GM18502 (cell line): ENCODE results near the gene SPATA6L.
A peak's percentile ranks its signal among the peaks of the same experiment; 100 is the strongest.
"Not testable (repeated sequence)": the region's sequence is repeated elsewhere in the genome, so short reads cannot be mapped to it uniquely, and the experiment has no call there.

ENCODE experiments used
- ATAC-seq: cut with Tn5 transposase; IDR thresholded peaks from one replicate; pipeline ENCODE4 v1.9.1; 2021; ENCODE audit warnings: mild to moderate bottlenecking; ENCODE audit not compliant: unreplicated experiment, poor library complexity

SPATA6L gene

DNA sequence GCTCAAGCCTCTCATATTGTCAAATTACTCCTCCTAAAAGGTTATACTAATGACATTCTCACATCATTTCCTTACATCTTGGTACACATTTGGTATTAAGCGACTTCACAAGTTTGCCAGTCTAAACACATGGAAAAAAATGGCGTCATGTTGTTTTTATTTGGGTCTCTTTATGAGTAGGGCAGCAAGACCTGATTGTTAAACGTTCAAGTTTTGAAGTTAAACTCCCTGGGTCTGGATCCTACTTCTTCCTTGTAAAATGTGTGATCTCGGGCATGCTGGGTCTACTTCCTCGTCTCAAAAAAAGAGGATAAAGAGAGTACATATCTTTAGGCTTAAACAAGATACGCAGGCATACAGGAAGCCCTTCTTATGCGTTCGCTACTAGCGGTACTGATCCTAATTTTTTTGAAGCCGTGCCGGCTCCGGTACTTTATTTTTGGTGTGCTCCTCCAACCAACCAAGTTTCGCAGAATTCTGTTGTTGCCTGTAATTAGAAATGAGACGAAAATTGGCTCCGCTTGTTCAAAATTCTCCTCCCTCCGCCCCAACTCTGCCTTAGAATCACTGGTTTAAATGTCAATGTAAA lies 12.5 kb upstream of the SPATA6L start:
- peak; percentile 27 for ATAC-seq

DNA sequence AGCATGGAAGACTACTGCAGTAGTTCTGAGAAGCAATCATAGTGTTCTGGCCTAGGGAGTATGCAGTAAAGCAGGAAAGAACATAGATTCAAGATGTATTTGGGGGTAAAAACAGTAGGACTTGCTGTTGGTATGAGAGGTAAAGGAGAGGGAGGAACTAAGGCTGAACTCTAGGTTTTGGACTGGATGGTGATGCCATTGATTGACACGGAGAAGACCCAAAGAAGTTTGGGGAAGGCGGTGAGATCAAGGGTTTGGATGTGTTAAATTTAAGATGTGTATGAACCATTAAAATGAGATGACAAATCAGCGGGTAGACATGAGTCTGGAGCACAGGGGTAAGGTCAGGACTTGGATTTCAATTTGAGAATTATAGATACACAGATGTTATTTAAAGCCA lies 11.1 kb upstream of the SPATA6L start:
- ATAC-seq = no peak

DNA sequence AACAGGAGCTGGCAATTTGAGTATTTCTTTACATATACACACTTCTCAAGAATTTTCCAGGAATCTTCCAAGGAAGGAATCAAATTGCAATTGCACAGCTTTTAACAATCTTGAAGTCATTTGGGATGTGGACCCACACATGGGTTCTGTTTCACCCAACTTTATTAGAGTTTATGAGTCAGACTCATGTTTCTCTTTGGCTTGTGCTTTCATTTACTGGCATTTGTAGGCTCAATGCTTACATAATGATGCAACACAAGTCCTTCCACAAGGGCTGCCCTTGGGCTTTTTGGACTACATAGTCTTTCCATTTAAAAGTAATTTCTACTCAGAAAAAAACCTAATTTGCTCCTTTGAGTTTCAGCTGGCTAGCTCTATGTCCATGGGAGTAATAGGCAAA lies 8.5 kb upstream of the SPATA6L start:
- ATAC-seq = no peak

DNA sequence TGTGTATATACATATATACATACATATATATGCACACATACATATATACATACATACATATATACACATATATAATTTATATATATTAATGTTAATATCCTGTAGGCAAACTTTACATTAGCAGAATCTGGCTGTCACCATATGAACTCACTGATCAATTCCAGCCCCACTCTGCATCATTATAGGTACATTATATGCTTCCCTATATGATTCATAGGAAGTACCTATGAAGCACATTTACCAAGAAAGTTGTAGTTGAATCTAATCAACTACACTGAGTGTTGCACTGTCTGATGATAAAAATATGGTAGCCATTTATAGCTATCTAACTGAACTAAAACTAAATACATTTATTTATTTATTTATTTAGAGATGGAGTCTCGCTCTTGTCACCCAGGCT lies 5.5 kb upstream of the SPATA6L start:
- ATAC-seq = no peak

DNA sequence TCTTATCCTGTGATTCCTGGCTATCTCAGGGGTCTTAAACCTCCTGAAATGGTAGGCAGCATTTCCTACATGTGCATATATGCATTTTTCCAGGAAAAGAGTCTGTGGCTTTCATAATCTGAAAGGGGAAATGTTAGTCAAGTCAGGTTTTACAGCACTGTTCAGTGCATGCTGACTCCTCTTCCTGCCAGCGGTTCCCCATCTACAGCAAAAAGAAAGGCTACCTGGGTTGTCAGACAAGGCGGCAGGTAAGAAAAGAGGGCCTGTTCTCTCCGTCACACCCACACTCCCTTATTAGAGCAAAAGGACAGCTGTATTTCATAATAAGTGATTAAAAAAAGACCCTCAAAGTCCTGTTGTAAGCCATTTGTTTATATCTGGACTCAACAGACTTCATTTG lies 4.3 kb upstream of the SPATA6L start:
- ATAC-seq = no peak

DNA sequence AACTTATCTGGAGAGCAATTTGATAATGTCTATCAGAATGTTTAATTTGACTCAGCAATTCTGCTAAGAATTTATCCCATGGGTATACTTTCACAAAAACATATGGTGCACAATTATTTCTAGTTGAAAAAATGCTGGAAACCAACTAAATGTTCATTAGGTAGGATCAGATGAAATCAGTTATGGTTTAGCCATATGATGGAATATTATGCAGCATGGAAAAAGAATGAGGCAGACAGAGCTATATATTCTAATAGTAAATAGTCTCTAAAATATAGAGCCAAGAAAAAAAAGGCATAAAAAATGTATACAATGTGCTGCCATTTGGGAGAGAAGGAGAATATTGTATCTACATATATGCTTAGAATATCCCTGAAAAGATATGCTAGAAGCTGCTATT lies 3.6 kb upstream of the SPATA6L start:
- ATAC-seq = no peak

DNA sequence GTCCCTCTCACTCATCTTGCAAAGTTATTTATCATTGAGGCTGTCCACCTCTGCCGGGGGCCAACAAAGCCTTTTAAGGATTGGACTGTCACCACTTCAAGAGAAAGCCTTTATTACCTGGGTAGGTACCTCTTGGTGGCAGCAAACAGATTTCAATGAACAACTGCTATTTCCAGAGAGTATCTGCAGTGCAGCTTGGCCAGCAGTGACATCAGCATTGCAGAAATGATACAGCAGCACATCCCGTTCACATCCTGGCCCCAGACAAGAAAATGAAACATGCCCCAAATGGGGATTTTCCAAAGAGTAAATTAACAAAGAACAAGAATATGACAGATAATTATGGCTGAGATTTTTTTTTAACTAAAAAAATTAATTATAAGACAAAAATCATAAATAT lies 2.3 kb upstream of the SPATA6L start:
- no peak for ATAC-seq

DNA sequence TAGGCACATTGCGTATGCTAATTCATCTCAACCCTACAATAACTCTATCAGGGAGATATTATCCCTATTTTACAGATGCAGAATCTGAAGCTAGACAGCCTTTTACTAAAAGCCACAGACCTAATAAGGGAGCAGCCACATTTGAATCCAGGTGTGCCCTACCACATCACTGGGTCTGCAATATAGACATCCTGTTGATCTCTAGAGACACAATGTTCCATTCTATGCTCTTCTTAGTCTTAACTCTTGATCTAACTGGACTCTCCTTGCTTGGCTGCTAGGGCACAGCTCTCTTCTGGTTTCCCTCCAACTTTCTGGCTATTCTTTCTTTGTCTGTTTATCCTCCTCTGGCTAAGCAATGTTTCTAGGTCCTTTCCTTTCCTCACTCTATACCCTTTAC lies 1.4 kb upstream of the SPATA6L start:
- no peak for ATAC-seq

DNA sequence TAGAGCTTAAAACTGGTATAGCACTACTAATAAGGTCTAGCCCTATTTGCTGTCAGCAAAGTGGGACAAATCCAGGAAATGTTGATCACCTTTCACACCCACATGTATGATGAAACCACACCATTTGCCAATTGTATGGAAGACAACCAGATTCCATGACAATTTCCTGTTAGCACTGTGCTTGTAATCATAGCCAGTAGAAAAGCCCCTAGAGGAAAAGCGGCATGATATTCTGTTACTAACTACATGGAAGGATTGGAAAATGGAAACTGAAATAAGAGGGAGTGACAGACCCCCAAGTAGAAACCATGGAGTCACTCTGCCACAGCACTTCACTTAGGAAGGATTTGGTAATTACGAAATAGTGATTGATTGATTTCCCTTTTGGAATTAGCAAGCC lies 923 bp downstream of the SPATA6L start:
- no peak for ATAC-seq

DNA sequence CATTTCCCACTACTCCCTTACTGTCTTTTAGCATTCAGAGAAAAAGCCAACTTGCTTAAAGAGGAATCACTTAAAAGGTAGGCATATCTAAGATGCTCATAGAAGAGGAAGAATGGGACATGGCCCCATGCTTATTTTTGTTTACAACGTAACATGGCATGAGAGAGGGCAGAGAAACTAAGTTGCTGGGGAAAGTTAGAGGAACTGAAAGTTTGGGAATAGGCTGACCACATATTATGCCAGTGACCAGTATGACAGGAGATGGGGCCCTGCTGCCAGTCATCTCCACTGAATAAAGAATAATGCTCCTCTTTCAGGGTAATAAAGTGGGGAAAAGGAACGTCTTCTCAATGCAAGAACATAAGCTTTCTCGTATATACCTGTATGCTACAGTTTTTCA lies 2.3 kb downstream of the SPATA6L start:
- ATAC-seq = no peak

DNA sequence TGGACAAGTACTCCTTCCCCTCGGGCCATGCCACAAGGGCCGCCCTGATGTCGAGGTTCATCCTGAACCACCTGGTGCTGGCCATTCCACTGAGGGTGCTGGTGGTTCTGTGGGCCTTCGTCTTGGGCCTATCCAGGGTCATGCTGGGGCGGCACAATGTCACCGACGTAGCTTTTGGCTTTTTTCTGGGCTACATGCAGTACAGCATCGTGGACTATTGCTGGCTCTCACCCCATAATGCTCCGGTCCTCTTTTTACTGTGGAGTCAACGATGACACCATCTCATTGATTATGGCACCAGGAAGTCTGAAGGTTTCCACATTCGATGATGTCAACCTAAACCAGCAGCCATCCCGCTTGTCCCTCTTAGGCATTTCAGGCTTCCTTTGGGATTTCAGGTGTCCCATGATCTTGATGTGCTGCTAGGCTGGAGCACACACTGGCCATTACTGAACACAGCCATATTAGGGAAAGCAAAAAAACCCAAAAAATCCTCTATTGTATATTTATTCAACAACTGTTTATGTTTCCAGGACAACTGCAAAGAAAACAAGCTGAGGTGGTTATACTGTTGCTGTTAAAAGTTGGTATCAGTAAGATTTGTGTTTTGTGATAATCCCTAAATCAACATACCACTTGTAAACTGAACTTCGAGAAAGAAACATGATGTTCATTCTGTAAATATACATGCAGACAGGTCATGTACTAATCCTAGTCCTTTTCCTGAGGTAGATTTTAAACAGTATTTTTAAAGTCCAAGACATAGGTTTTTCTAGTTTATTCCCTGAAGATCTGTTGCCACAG lies 3.1 kb downstream of the SPATA6L start:
- no peak for ATAC-seq

DNA sequence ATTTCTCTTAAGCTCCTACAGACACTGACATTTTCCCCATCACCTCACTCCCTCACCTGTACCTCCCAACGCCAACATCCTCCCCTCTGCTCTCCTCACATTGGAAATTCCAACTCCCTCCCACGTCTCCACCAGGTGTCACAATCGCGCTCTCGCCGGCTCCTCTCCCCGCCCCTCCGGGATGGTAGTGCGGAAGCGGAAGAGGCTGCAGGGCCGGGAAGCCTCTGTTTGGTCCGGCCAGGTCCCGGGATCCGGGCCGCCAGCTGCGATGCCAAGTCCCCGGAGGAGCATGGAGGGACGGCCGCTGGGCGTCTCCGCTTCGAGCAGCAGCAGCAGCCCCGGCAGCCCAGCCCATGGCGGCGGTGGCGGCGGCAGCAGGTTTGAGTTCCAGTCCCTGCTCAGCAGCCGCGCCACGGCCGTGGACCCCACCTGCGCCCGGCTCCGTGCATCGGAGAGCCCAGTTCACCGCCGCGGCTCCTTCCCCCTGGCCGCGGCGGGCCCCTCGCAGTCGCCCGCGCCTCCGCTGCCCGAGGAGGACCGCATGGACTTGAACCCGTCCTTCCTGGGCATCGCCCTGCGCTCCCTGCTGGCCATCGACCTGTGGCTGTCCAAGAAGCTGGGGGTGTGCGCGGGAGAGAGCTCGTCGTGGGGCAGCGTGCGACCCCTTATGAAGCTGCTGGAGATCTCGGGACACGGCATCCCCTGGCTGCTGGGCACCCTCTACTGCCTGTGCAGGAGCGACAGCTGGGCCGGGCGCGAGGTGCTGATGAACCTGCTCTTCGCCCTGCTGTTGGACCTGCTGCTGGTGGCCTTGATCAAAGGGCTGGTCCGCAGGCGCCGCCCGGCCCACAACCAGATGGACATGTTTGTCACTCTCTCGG lies 3.9 kb downstream of the SPATA6L start, which contains the start of gene PLPP6:
Gene PLPP6 (plus strand): TSS at position 187 of the 881 bp plus-strand sequence. CDS start 82 bp downstream, at position 269.
- peak; percentile 87 for ATAC-seq

DNA sequence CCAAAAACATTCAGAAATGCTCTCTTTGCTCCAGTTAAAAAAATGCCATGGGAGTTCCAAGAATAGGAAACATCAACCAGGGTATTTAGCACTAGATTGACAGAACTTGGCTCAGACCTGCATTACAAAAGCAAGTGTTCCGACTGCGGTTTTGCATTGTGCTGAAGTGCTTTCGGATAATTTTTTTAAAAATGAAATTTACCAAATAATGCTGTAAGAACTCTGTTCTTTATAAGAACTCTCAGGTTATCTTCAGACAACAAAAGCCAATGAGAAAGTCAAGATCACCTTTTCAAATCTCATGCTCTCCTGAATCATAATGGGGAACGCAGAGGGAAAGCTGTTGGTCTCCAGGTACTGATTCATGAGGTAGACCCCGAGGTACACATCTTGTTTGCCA lies 4.7 kb downstream of the SPATA6L start:
- no peak for ATAC-seq

DNA sequence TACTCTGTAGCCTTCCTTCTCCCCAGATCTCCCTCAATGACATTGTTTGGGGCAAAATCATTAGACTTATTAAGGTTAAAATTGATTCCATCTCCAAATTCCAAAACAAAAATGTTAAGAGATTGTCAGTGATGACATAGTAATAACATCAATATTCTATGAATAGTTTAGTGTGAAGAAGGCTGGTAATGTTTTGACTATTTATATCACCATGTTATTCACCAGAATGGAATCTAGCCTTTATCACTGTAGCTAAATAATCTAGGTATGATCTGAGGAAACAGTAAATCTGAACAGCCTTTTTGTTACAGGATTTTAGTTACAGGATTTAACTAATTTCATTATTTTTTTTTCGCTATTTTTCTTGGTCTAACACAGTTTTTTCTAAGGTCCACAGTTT lies 5.1 kb downstream of the SPATA6L start:
- ATAC-seq = no peak

DNA sequence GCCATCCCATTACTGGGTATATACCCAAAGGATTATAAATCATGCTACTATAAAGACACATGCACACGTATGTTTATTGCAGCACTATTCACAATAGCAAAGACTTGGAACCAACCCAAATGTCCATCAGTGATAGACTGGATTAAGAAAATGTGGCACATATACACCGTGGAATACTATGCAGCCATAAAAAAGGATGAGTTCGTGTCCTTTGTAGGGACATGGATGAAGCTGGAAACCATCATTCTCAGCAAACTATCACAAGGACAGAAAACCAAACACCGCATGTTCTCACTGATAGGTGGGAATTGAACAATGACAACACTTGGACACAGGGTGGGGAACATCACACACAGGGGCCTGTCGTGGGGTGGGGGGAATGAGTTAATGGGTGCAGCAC lies 5.6 kb downstream of the SPATA6L start:
- not testable (repeated sequence) for ATAC-seq

DNA sequence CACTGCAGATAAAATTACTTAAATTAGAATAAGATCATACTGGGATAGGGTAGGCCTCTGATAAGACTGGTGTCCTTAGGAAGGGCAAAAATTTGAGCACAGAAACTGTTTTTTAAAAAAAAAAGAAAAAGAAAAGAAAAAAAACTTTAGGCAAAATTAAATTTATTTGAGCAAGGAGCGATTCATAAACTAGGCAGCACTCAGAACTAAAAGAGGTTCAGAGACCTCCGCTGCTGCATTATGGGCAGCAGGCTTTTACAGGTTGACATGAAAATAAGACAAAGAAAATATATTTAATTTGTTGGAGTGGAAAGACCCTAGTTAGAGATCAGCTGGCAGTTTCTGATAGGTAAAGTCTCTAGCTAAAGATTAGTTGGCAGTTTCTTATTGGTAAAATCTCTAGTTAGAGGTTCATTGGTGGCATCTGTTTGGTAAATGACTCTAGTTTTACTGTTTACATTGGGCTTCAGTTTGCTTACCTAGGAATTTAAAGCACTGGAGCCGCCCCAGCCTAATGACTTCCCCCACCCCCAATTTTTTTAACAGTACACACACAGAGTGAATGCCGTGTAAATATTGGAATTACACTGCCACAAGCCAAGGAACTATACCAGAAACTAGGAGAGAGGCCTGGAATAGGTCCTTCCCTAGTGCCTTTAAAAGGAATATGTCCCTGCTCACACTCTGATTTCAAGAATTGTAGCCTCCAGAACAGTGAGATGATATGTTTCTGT lies 8.7 kb downstream of the SPATA6L start:
- ATAC-seq = no peak

DNA sequence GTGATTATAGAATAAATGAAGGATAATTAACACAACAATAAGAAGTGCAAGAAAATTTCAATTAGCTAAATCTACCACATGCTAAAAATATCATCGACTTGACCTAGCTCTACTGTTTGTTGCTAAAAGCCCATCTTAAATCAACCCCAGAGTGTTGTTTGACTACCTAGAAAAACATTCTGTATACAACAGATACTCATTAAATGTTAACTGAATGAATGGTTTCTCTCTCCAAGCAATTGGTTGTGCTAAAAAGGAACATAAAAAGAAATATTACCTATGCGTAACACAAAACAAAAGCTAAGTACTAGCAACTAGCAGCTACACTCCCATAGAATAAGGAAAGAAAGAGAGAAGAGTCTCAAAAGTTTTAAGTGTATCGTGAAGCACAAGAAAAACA lies 9.7 kb downstream of the SPATA6L start:
- no peak for ATAC-seq

DNA sequence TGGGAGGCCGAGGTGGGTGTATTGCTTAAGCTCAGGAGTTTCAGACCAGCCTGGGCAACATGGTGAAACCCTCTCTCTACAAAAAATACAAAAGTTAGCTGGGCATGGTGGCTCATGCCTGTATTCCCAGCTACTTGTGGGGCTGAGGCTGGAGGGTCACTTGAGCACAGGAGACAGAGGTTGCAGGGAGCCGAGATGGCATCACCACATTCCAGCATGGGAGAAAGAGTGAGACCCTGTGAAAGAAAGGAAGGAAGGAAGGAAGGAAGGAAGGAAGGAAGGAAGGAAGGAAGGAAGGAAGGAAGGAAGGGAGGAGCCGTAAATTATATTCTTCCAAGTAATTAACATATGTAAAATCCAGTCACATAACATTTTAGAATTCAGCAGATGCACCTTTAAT lies 10.1 kb downstream of the SPATA6L start:
- ATAC-seq = not testable (repeated sequence)

DNA sequence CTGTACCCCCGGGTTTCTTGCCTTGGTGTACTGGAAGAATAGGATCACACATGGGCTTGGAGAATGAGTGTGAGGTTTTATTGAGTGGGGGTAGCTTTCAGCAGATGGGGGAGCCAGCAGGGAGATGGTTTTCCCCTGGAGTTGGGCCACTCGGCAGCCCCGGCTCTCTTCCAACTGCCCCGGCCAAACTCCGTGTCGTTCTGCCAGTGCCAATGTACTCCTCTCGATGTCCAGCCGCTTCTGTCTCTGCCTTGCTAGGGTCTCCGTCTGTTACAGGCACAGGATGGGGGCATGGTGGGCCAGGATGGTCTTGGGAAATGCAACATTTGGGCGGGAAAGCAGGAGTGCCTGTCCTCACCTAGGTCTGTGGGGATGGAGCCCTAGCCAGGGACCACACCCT lies 11.7 kb downstream of the SPATA6L start:
- no peak for ATAC-seq

DNA sequence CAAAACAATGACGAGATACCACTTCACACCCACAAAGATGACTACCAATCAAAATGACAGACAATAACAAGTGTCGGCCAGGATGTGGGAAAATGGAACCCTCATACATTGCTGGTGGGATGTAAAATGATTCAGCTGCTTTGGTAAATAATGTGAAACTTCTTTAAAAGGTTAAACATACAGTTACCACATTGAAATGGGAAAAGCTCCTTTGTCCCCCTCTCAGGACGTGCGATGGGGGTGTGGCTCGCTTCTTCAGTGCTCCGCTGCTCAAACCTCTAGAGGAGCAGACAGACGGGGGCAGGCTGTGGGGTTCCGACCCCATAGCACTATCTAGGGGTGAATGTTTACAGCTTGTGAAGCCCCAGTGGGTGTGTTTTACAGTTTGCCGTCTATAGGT lies 12.2 kb downstream of the SPATA6L start:
- ATAC-seq = no peak
